CD4-positive, alpha-beta T cell (primary cell): ENCODE measurements around the gene MRPL43. TPM values are rescaled to one million over a fixed set of nuclear protein-coding genes. Genes with fewer than 3 reads are reported as not detected.

Source experiments
- ATAC-seq: fragments of 200-7000 bp; cut with Tn5 transposase; one replicate; pipeline ENCODE4 v1.10.0; 2022; ENCODE audit warnings: mild to moderate bottlenecking; ENCODE audit not compliant: poor library complexity
- CTCF ChIA-PET: fragments of 350-600 bp; sonication (Branson Sonifier 250); formaldehyde crosslinking; loops from one replicate; lab custom pipeline; 2021; ENCODE audit warnings: antibody characterized with exemption, inconsistent platforms; lab: Charles Lee
- POLR2A ChIA-PET: fragments of 350-600 bp; sonication (Branson Sonifier 250); formaldehyde crosslinking; loops from one replicate; lab custom pipeline; 2021; ENCODE audit warnings: antibody characterized with exemption, inconsistent platforms; lab: Charles Lee
- DNase-seq, 14 experiments: peaks; one replicate each; pipeline ENCODE4 v3.0.0-alpha.2; 2013 to 2020; ENCODE audit warnings: mixed read lengths in 2 of 14
- H3K27ac ChIP-seq, 2 donors: one replicate each; pipeline versions ENCODE4 v1.5.1 to v1.7.0; 2013; ENCODE audit warnings: low read length in 2 of 2, low read depth in 1 of 2, mild to moderate bottlenecking in 1 of 2
- H3K27me3 ChIP-seq, 2 experiments: 1 replicate in 1 of 2; 2 replicates in 1 of 2; pipeline versions ENCODE4 v1.6.1 to v1.7.0; 2013; ENCODE audit warnings: low read length in 2 of 2, control low read depth in 1 of 2, mild to moderate bottlenecking in 1 of 2, moderate library complexity in 1 of 2; ENCODE audit not compliant: insufficient read depth in 2 of 2, control insufficient read depth in 1 of 2
- H3K36me3 ChIP-seq: one replicate; pipeline ENCODE4 v1.6.1; 2013; ENCODE audit warnings: low read length, control low read depth; ENCODE audit not compliant: insufficient read depth
- H3K4me1 ChIP-seq: one replicate; pipeline ENCODE4 v1.6.1; 2013; ENCODE audit warnings: low read length, control low read depth; ENCODE audit not compliant: insufficient read depth
- H3K4me3 ChIP-seq: one replicate; pipeline ENCODE4 v1.5.1; 2013; ENCODE audit warnings: mild to moderate bottlenecking, low read length, moderate library complexity
- H3K9me3 ChIP-seq, 2 experiments: 1 replicate in 1 of 2; 2 replicates in 1 of 2; pipeline versions ENCODE4 v1.6.1 to v1.7.0; 2013; ENCODE audit warnings: low read length in 2 of 2, mild to moderate bottlenecking in 2 of 2, control low read depth in 1 of 2, moderate library complexity in 1 of 2; ENCODE audit not compliant: control insufficient read depth in 1 of 2, insufficient read depth in 1 of 2
- H3K27ac Mint-ChIP-seq: one replicate; pipeline ENCODE4 v1.8.0; 2020; ENCODE audit warnings: mixed read lengths
- H3K27me3 Mint-ChIP-seq: one replicate; pipeline ENCODE4 v1.8.0; 2021; ENCODE audit warnings: mixed read lengths
- H3K36me3 Mint-ChIP-seq: one replicate; pipeline ENCODE4 v1.8.0; 2021; ENCODE audit warnings: low read depth, mixed read lengths
- H3K4me1 Mint-ChIP-seq: one replicate; pipeline ENCODE4 v1.8.0; 2021; ENCODE audit warnings: low read depth, mixed read lengths
- H3K4me3 Mint-ChIP-seq: one replicate; pipeline ENCODE4 v1.8.0; 2020; ENCODE audit warnings: mild to moderate bottlenecking, mixed read lengths
- H3K9me3 Mint-ChIP-seq: one replicate; pipeline ENCODE4 v1.8.0; 2020; ENCODE audit warnings: mixed read lengths
- intact Hi-C, 2 experiments: fragments of 100-400 bp; cut with DNase I in 1 of 2; cut with micrococcal nuclease in 1 of 2; formaldehyde crosslinking; loops; one replicate each; pipeline versions ENCODE4 v1.15.1 to v1.9.0; 2023 to 2025; cut with DNase I, micrococcal nuclease
- total RNA-seq, 174 experiments: library from RNA in 2 of 174; stranded (reverse) in 2 of 174; gene quantifications; one replicate each; pipeline ENCODE4 v1.2.3 and lab custom pipeline; 2021 to 2026
- TF ChIP-seq, protein P1 (sequence below): fragments of 200-600 bp; IDR thresholded peaks from one replicate; pipeline ENCODE4 v1.8.0; 2022; ENCODE audit warnings: antibody characterized with exemption, mild to moderate bottlenecking

MRPL43 gene
- total RNA-seq, 2 experiments from 2014 or later = 28.5 to 31.0 TPM

GRCh38 chr10:101006593-101007098 lies 19.3 kb upstream of the MRPL43 start:
- H3K36me3 ChIP-seq = peaks cover 14% of the 10 kb centered on the region
- H3K4me3 ChIP-seq = no peak overlapping the region
- no peak overlapping the region for H3K27ac ChIP-seq
- no peaks in the 10 kb centered on the region for H3K9me3 Mint-ChIP-seq
- H3K4me3 Mint-ChIP-seq = no peak overlapping the region
- no peaks in the 10 kb centered on the region for H3K4me1 Mint-ChIP-seq
- intact Hi-C loops = no loop called here
- H3K27me3 Mint-ChIP-seq = no peaks in the 10 kb centered on the region
- DNase-seq (no peak), ATAC-seq (no peak)
- no peaks in the 10 kb centered on the region for H3K9me3 ChIP-seq
- H3K27me3 ChIP-seq = no peaks in the 10 kb centered on the region
- H3K36me3 Mint-ChIP-seq = no peaks in the 10 kb centered on the region
- ChIA-PET CTCF (interaction anchor here (1.6 kb wide), 1 partner anchor 8 kb away, joined by 5 read pairs; no protein-coding TSS in a partner anchor), POLR2A (interaction anchor here (1.3 kb wide), 1 partner anchor 10 kb away, joined by 4 read pairs; no protein-coding TSS in a partner anchor)
- no peak overlapping the region for H3K27ac Mint-ChIP-seq
- TF ChIP-seq, protein P1, sequence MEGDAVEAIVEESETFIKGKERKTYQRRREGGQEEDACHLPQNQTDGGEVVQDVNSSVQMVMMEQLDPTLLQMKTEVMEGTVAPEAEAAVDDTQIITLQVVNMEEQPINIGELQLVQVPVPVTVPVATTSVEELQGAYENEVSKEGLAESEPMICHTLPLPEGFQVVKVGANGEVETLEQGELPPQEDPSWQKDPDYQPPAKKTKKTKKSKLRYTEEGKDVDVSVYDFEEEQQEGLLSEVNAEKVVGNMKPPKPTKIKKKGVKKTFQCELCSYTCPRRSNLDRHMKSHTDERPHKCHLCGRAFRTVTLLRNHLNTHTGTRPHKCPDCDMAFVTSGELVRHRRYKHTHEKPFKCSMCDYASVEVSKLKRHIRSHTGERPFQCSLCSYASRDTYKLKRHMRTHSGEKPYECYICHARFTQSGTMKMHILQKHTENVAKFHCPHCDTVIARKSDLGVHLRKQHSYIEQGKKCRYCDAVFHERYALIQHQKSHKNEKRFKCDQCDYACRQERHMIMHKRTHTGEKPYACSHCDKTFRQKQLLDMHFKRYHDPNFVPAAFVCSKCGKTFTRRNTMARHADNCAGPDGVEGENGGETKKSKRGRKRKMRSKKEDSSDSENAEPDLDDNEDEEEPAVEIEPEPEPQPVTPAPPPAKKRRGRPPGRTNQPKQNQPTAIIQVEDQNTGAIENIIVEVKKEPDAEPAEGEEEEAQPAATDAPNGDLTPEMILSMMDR = no peak
- no peaks in the 10 kb centered on the region for H3K4me1 ChIP-seq

DNA sequence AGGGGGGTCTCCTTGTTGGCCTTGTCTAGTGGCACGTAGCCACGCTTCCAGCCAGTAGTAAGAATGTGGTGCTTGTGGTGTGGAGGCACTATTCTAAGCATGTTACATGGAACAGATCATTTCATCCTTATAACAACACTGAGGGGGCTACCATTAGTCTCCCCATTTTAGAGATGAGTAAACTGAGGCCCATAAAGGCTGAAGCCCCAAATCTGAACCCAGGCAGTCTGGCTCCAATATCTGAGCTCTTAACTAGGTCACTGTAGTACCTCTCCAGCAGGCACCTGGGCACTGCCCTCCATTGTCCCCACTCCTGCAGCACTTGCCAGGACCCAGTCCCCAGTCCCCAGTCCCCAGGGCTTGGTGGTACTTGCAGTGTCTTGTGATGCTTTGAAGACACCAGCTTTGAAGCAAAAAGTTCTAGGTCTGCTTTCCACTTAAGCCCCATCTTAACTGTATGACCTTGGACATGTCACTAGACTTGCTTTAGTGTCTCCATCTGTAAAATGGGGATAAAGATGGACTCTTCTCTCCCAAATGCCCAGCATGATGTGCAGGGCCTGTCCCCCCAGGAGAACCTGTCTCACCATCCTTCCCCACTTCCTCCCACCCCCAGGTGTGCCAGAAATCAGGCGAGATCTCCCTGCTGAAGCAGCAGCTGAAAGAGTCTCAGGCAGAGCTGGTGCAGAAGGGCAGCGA lies 18.7 kb upstream of the MRPL43 start:
- intact Hi-C loops = no loop called here
- TF ChIP-seq, protein P1 = no peak
- ChIA-PET CTCF (interaction anchor here (1.6 kb wide), 1 partner anchor 8 kb away, joined by 5 read pairs; no protein-coding TSS in a partner anchor), POLR2A (interaction anchor here (1.3 kb wide), 1 partner anchor 9 kb away, joined by 4 read pairs; no protein-coding TSS in a partner anchor)
- H3K27me3 ChIP-seq = no peaks in the 10 kb centered on the region
- H3K4me3 ChIP-seq = no peak overlapping the region
- ATAC-seq (no peak), DNase-seq (no peak)
- peaks cover 3% of the 10 kb centered on the region for H3K4me1 Mint-ChIP-seq
- H3K27ac ChIP-seq = no peak overlapping the region
- no peaks in the 10 kb centered on the region for H3K9me3 ChIP-seq
- H3K9me3 Mint-ChIP-seq = no peaks in the 10 kb centered on the region
- H3K36me3 Mint-ChIP-seq = peaks cover 3% of the 10 kb centered on the region
- peaks cover 14% of the 10 kb centered on the region for H3K36me3 ChIP-seq
- H3K27me3 Mint-ChIP-seq = no peaks in the 10 kb centered on the region
- peaks cover 3% of the 10 kb centered on the region for H3K4me1 ChIP-seq
- no peak overlapping the region for H3K4me3 Mint-ChIP-seq
- no peak overlapping the region for H3K27ac Mint-ChIP-seq

GRCh38 chr10:101005361-101005760 lies 18.1 kb upstream of the MRPL43 start:
- DNase-seq (no peak), ATAC-seq (no peak)
- H3K4me1 Mint-ChIP-seq = peaks cover 7% of the 10 kb centered on the region
- H3K9me3 ChIP-seq = no peaks in the 10 kb centered on the region
- H3K36me3 ChIP-seq = peaks cover 14% of the 10 kb centered on the region
- TF ChIP-seq, protein P1 = no peak
- ChIA-PET POLR2A (no interaction called here), CTCF (interaction anchor here (1.4 kb wide), 1 partner anchor 9 kb away, joined by 10 read pairs; no protein-coding TSS in a partner anchor)
- no peaks in the 10 kb centered on the region for H3K27me3 ChIP-seq
- peaks cover 8% of the 10 kb centered on the region for H3K4me1 ChIP-seq
- no peaks in the 10 kb centered on the region for H3K27me3 Mint-ChIP-seq
- no peaks in the 10 kb centered on the region for H3K9me3 Mint-ChIP-seq
- H3K27ac ChIP-seq = no peak overlapping the region
- intact Hi-C loops = no loop called here
- H3K36me3 Mint-ChIP-seq = peaks cover 5% of the 10 kb centered on the region
- H3K4me3 ChIP-seq = no peak overlapping the region
- no peak overlapping the region for H3K27ac Mint-ChIP-seq
- H3K4me3 Mint-ChIP-seq = no peak overlapping the region
